H1 (cell line): Measurements from ENCODE around the gene CENPA. TPM values are rescaled to one million over a fixed set of nuclear protein-coding genes. Genes with fewer than 3 reads are reported as not detected.
"Not testable (repeated sequence)": the region's sequence is repeated elsewhere in the genome, so short reads cannot be mapped to it uniquely, and the experiment has no call there.

Experiments used
- CTCF ChIA-PET: fragments of 300-600 bp; sonication (Branson Sonifier 250); formaldehyde crosslinking; loops from one replicate; lab custom pipeline; 2021; ENCODE audit not compliant: partially characterized antibody; lab: Charles Lee
- POLR2A ChIA-PET: fragments of 300-600 bp; sonication (Branson Sonifier 250); formaldehyde crosslinking; loops from one replicate; lab custom pipeline; 2021; ENCODE audit warnings: inconsistent platforms; ENCODE audit not compliant: partially characterized antibody; lab: Charles Lee
- DNase-seq, 2 experiments: peaks; one replicate each; pipeline versions ENCODE4 v3.0.0 to v3.0.0-alpha.2; 2010 to 2022; ENCODE audit warnings: low spot score in 2 of 2, low read depth in 1 of 2, mixed read lengths in 1 of 2
- FAIRE-seq: peaks from 2 replicates; lab custom pipeline; 2011; peaks lifted over from hg19 to GRCh38; lab: Jason Lieb, UNC
- H2AFZ ChIP-seq: 2 replicates; pipeline ENCODE4 v1.8.1; 2012; ENCODE audit warnings: low read length, inconsistent platforms
- H2AK5ac ChIP-seq: 2 replicates; pipeline ENCODE4 v1.6.1; 2013; ENCODE audit warnings: low read depth, low read length
- H2BK120ac ChIP-seq: replicated peaks from 2 replicates; pipeline ENCODE3; 2013; ENCODE audit warnings: low read depth, low read length, inconsistent platforms
- H2BK12ac ChIP-seq: 2 replicates; pipeline ENCODE4 v1.6.1; 2013; ENCODE audit warnings: low read depth, low read length
- H2BK15ac ChIP-seq: 2 replicates; pipeline ENCODE4 v1.6.1; 2013; ENCODE audit warnings: low read length
- H2BK20ac ChIP-seq: 2 replicates; pipeline ENCODE4 v1.6.1; 2013; ENCODE audit warnings: low read length
- H2BK5ac ChIP-seq: 2 replicates; pipeline ENCODE4 v1.6.1; 2013; ENCODE audit warnings: low read depth, low read length
- H3K14ac ChIP-seq: 2 replicates; pipeline ENCODE4 v1.6.1; 2013; ENCODE audit warnings: inconsistent platforms; ENCODE audit not compliant: insufficient read length
- H3K18ac ChIP-seq: 2 replicates; pipeline ENCODE4 v1.6.1; 2013; ENCODE audit warnings: low read length; ENCODE audit errors: extremely low read depth
- H3K23ac ChIP-seq: 2 replicates; pipeline ENCODE4 v1.6.1; 2013; ENCODE audit warnings: inconsistent platforms; ENCODE audit not compliant: insufficient read length
- H3K23me2 ChIP-seq: 2 replicates; pipeline ENCODE4 v1.6.1; 2013; ENCODE audit warnings: low read depth, low read length
- H3K27ac ChIP-seq: 2 replicates; pipeline ENCODE4 v1.6.1; 2011; ENCODE audit warnings: low read depth, low read length, inconsistent platforms
- H3K27me3 ChIP-seq, 4 experiments: replicated peaks in 1 of 4; 1 replicate in 1 of 4; 2 replicates in 3 of 4; pipeline versions ENCODE4 v1.6.1 to v1.8.1; 2011 to 2013; ENCODE audit warnings: low read length in 3 of 4, mild to moderate bottlenecking in 3 of 4, inconsistent platforms in 2 of 4, mixed read lengths in 2 of 4, moderate library complexity in 1 of 4; ENCODE audit not compliant: control insufficient read depth in 3 of 4, insufficient read depth in 3 of 4; ENCODE audit errors: extremely low read depth in 1 of 4
- H3K36me3 ChIP-seq, 4 experiments: 2 replicates each; pipeline versions ENCODE4 v1.6.1 to v1.8.1; 2011 to 2013; ENCODE audit warnings: mild to moderate bottlenecking in 4 of 4, low read length in 3 of 4, moderate library complexity in 2 of 4, control low read depth in 1 of 4, inconsistent platforms in 1 of 4; ENCODE audit not compliant: insufficient read depth in 4 of 4, control insufficient read depth in 2 of 4
- H3K4ac ChIP-seq: replicated peaks from 2 replicates; pipeline ENCODE3; 2013; ENCODE audit warnings: low read length, low read depth, mixed read lengths, inconsistent platforms; ENCODE audit not compliant: insufficient read length
- H3K4me1 ChIP-seq, 4 experiments: replicated peaks in 1 of 4; 1 replicate in 1 of 4; 2 replicates in 3 of 4; pipeline versions ENCODE4 v1.6.1 to v1.8.1; 2011 to 2013; ENCODE audit warnings: low read length in 3 of 4, inconsistent platforms in 2 of 4, mixed read lengths in 1 of 4; ENCODE audit not compliant: insufficient read depth in 4 of 4, control insufficient read depth in 3 of 4
- H3K4me2 ChIP-seq, 2 experiments: 2 replicates each; pipeline versions ENCODE4 v1.6.1 to v1.8.1; 2011 to 2013; ENCODE audit warnings: low read depth in 2 of 2, low read length in 2 of 2, control low read depth in 1 of 2, inconsistent platforms in 1 of 2, mild to moderate bottlenecking in 1 of 2; ENCODE audit not compliant: insufficient read depth in 1 of 2
- H3K4me3 ChIP-seq, 4 experiments: fragments of 200-600, 300-600 bp in 1 of 4; sonication (generic), shearing (Covaris generic), sonication (Bioruptor Twin) in 1 of 4; 2 replicates each; pipeline versions ENCODE4 v1.5.1 to v1.8.1; 2011 to 2016; ENCODE audit warnings: low read length in 4 of 4, low read depth in 3 of 4, control low read depth in 2 of 4, inconsistent platforms in 2 of 4, mild to moderate bottlenecking in 2 of 4, mixed read lengths in 1 of 4, moderate library complexity in 1 of 4; ENCODE audit not compliant: insufficient read depth in 2 of 4; ENCODE audit errors: extremely low read depth in 1 of 4
- H3K56ac ChIP-seq: replicated peaks from 2 replicates; pipeline ENCODE3; 2013; ENCODE audit warnings: low read depth, mild to moderate bottlenecking, mixed read lengths, low read length, inconsistent platforms; ENCODE audit not compliant: insufficient read length
- H3K79me1 ChIP-seq: 2 replicates; pipeline ENCODE4 v1.6.1; 2013; ENCODE audit warnings: low read depth, low read length, control low read depth
- H3K79me2 ChIP-seq, 2 experiments: 2 replicates each; pipeline versions ENCODE4 v1.6.1 to v1.8.1; 2012 to 2013; ENCODE audit warnings: low read length in 2 of 2, mild to moderate bottlenecking in 2 of 2, inconsistent platforms in 1 of 2; ENCODE audit not compliant: insufficient read depth in 2 of 2, control insufficient read depth in 1 of 2
- H3K9ac ChIP-seq, 4 experiments: replicated peaks in 1 of 4; 1 replicate in 1 of 4; 2 replicates in 3 of 4; pipeline versions ENCODE4 v1.6.1 to v1.8.1; 2011 to 2013; ENCODE audit warnings: low read depth in 3 of 4, low read length in 3 of 4, control low read depth in 2 of 4, mild to moderate bottlenecking in 2 of 4, moderate library complexity in 2 of 4, inconsistent platforms in 1 of 4; ENCODE audit errors: extremely low read depth in 1 of 4
- H3K9me3 ChIP-seq, 2 experiments: 2 replicates each; pipeline versions ENCODE4 v1.6.1 to v1.8.1; 2012 to 2013; ENCODE audit warnings: mild to moderate bottlenecking in 2 of 2, moderate library complexity in 2 of 2, control low read depth in 1 of 2, inconsistent platforms in 1 of 2, low read depth in 1 of 2, low read length in 1 of 2, mixed read lengths in 1 of 2; ENCODE audit not compliant: insufficient read depth in 2 of 2
- H4K20me1 ChIP-seq, 2 experiments: replicated peaks in 1 of 2; 2 replicates each; pipeline versions ENCODE3 to v1.8.1; 2011 to 2013; ENCODE audit warnings: inconsistent platforms in 2 of 2, low read length in 2 of 2, mild to moderate bottlenecking in 1 of 2; ENCODE audit not compliant: insufficient read depth in 2 of 2, control insufficient read depth in 1 of 2
- H4K5ac ChIP-seq: 2 replicates; pipeline ENCODE4 v1.6.1; 2013; ENCODE audit warnings: low read length, low read depth, mixed read lengths, inconsistent platforms; ENCODE audit not compliant: insufficient read length
- H4K8ac ChIP-seq: 2 replicates; pipeline ENCODE4 v1.8.0; 2013; ENCODE audit warnings: mild to moderate bottlenecking, moderate library complexity, low read length, inconsistent platforms; ENCODE audit not compliant: insufficient read depth; ENCODE audit errors: extremely low read depth
- H4K91ac ChIP-seq: replicated peaks from 2 replicates; pipeline ENCODE3; 2013; ENCODE audit warnings: low read length, mixed read lengths, inconsistent platforms; ENCODE audit not compliant: insufficient read length
- WGBS, 2 experiments: shearing (Covaris generic) in 1 of 2; methylation state at CpG; one replicate each; pipeline versions ENCODE4 v1.1.6 to v1.1.7; 2013 to 2015; ENCODE audit warnings: low lambda C conversion rate in 2 of 2, mixed read lengths in 2 of 2, inconsistent platforms in 1 of 2, low coverage in 1 of 2, missing lambda C conversion rate in 1 of 2; ENCODE audit not compliant: insufficient replicate concordance in 2 of 2, insufficient coverage in 1 of 2, insufficient read length in 1 of 2; ENCODE audit errors: extremely low coverage in 1 of 2, missing lambda C conversion rate in 1 of 2; 5-methylcytosine and 5-hydroxymethylcytosine counted together
- polyA plus RNA-seq, 7 experiments: library from polyadenylated mRNA; depleted of rRNA in 3 of 7; stranded (reverse) in 5 of 7; unstranded in 2 of 7; fragments of >200 nt in 5 of 7; fragments of 200-250 nt in 2 of 7; gene quantifications; 1 replicate in 5 of 7; 2 replicates in 1 of 7; 4 replicates in 1 of 7; pipeline versions ENCODE4 v1.2.1 to v1.2.3, GENCODE V29; 2011 to 2013; ENCODE audit warnings: missing spikeins in 2 of 7, mixed read lengths in 2 of 7
- total RNA-seq: library from RNA; stranded (reverse); fragmentation: NEBNext Ultra II Directional; extraction: Animal tissue kit (Norgen Biotek cat#: 25700); gene quantifications from 2 replicates; pipeline ENCODE4 v1.2.1, GENCODE V29; 2021

The CENPA gene
- total and polyA plus RNA-seq, 2 of the 8 experiments (the other 6 are each of a cell fraction or from before 2014, with no cell fraction given) = 19.4 to 30.9 TPM

DNA sequence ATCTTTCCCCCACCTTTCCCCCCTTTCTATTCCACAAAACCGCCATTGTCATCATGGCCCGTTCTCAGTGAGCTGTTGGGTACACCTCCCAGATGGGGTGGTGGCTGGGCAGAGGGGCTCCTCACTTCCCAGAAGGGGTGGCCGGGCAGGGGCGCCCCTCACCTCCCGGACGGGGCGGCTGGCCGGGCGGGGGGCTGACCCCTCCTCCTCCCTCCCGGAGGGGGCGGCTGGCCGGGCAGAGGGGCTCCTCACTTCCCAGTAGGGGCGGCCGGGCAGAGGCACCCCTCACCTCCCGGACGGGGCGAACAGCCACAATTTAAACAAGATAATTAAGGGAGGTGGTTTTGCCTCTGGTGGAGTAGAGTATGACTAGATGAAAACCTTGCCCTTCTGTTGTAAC lies 9.3 kb downstream of the CENPA start:
- CTCF ChIA-PET, H3K4ac ChIP-seq, H3K14ac ChIP-seq, H2BK12ac ChIP-seq, H3K79me2 ChIP-seq, H2BK120ac ChIP-seq, H3K56ac ChIP-seq, H4K91ac ChIP-seq, H3K27ac ChIP-seq, H3K4me3 ChIP-seq, H3K23me2 ChIP-seq, H3K9me3 ChIP-seq, H4K8ac ChIP-seq, H3K27me3 ChIP-seq, H3K4me2 ChIP-seq, H2BK20ac ChIP-seq, H2AK5ac ChIP-seq, DNase-seq, H3K18ac ChIP-seq, H3K79me1 ChIP-seq, H2BK5ac ChIP-seq, H4K20me1 ChIP-seq, H2BK15ac ChIP-seq, H3K4me1 ChIP-seq, H4K5ac ChIP-seq, H3K23ac ChIP-seq, POLR2A ChIA-PET, H3K9ac ChIP-seq, FAIRE-seq, H2AFZ ChIP-seq: not testable (repeated sequence)
- 100% methylated on average over 6 of the region's 17 CpGs; no CpG with 5 or more reads in 1 of the 2 experiments for WGBS, 2 experiments
- H3K36me3 ChIP-seq = peaks cover 2 to 34% (median 22%) of the 10 kb centered on the region in 4 experiments; a peak in 7 of 8 replicates
